ENCODE data around the gene ATXN1.

ATXN1 gene

GRCh38 chr6:16578695-16579285 lies 182.5 kb downstream of the ATXN1 start:
- no peak for FAIRE-seq
- no peak for DNase-seq (ENCODE audit: low spot score)

DNA sequence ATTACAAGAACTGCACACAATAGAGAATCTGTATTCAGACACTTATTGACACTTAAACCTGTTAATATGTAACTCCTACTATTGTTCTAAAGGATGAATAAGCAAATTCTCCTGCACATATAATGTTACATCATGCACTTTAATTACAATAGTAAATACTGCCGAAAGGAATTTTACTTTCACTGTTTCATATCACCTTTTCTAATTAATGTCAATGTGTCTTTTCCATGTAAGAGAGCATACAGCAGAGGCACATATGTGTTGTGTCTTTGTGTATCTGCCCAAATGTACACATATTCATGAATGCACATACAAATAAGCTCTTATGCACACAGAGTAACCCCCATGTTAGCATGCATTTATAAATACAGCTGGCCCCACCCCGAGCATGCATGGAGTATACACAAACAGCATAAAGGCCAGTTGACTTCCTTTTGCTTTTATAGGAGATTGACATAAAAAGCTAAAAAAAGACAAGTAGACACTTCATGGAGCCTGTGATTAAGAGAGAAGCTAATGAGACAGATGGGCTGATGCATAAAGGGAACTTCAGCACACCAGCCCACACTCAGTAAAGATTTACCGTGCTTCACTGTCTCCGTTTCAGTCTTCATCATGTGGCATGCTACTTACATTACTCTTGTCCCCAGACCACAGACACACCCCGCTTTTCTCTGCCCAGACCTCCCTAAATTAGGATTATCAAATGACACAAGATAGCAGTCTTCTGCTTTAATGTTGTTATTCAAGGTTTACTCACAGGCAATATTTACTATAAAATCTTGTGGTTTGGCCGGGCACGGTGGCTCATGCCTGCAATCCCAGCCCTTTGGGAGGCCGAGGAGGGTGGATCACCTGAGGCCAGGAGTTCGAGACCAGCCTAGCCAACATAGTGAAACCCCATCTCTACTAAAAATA lies 184.6 kb downstream of the ATXN1 start:
- DNase-seq (ENCODE audit: low spot score) (peak; percentile 8), FAIRE-seq (no peak)

DNA sequence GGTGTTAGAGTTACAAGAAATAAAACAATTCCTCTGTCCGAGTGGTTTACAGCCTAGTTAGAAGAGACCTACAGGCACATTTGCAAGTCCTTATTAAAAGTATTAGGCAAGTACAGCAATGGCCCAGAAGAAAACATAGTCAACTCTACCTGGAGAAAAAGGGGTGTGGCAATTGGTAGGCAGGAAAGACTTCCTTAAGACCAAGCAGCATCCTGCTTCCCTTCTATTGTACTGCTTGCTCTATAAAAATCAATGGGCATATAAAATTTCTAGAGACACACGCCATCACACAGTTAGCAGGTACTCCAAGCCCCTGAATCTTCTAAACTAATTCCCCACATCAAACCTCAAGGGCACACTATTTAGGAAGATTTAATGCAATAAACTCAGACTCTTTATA lies 185.6 kb downstream of the ATXN1 start:
- no peak for DNase-seq (ENCODE audit: low spot score)
- FAIRE-seq: no peak

GRCh38 chr6:16572943-16573342 lies 188.3 kb downstream of the ATXN1 start:
- no peak for DNase-seq (ENCODE audit: low spot score)
- FAIRE-seq: no peak

DNA sequence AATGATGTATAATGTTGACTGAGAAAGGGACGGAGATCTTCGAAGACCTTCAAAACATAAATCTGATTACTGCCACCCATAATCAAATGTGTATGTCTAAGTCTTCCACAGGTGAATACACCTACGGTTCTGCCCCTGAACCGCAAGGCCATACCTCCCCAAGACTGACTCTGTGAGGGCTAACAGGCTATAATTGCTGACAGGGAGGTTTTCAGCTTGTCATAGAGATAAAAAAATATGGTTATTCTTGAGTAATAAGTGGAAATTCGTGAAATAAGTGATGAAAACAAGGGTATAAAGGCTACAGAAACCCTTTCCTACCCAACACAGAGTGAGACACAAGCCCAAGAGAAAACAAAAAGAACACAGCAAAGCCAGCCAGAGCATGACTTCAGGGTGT lies 188.9 kb downstream of the ATXN1 start:
- DNase-seq (ENCODE audit: low spot score) (no peak), FAIRE-seq (no peak)

DNA sequence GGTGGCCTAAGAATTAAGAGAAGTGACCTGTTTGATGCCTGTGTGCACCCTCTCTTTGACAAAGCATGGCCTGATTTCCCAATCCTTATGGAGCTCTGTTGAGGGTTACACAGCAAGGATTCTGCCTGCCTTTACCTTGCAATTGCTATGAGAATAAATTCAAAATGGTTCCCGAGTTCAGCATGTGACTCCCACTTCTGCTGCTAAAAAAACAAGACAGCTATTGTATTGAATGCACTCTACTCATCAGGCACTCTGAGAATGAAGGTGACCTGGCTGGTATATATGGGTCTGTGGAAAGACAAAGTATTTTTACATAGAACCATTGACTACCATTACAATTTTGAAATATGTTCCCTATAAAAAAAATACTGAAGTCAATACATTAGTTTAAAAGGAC lies 190.3 kb downstream of the ATXN1 start:
- FAIRE-seq: no peak
- no peak for DNase-seq (ENCODE audit: low spot score)

GRCh38 chr6:16570221-16570553 lies 191.1 kb downstream of the ATXN1 start:
- FAIRE-seq (no peak), DNase-seq (ENCODE audit: low spot score) (no peak)

- FAIRE-seq: no peak
- no peak for DNase-seq (ENCODE audit: low spot score)
Observed at GRCh38 chr6:16568128-16568527, 193.1 kb downstream of the ATXN1 start.

- FAIRE-seq (no peak), DNase-seq (ENCODE audit: low spot score) (no peak)
Observed at GRCh38 chr6:16567071-16567470, 194.2 kb downstream of the ATXN1 start.

- FAIRE-seq (no peak), DNase-seq (ENCODE audit: low spot score) (no peak)
Observed at GRCh38 chr6:16564436-16564835, 196.8 kb downstream of the ATXN1 start.

DNA sequence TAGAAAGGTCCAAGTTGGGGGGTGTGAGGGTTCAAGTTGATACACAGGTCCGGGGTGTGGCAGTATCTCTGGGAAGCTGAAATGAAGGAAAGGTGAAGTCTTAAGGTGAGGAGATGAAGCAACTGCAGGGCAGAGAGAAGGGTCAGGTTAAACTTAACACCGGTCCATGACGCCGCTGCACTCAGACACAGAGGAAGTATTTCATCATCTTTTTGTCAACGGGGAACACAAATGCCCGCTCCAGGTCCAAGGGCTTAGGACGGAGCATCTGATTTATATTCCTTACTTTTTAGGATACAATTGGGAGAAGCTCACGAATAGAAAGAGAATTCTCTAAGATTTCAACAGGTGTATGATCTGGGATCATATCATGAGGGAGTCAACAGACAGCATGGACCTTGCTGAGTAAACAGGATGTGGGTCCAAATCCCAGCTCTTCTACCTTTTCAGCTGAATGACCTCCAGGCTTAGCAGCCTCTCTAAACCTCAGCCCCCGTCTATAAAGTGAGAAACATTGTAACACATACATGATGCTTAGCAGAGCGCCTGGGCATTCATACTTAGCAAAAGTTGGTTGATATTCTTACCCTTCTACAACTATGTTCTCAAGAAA lies 197.5 kb downstream of the ATXN1 start:
- FAIRE-seq (no peak), DNase-seq (ENCODE audit: low spot score) (no peak)

- no peak for DNase-seq (ENCODE audit: low spot score)
- no peak for FAIRE-seq
Observed at GRCh38 chr6:16562498-16562897, 198.8 kb downstream of the ATXN1 start.

DNA sequence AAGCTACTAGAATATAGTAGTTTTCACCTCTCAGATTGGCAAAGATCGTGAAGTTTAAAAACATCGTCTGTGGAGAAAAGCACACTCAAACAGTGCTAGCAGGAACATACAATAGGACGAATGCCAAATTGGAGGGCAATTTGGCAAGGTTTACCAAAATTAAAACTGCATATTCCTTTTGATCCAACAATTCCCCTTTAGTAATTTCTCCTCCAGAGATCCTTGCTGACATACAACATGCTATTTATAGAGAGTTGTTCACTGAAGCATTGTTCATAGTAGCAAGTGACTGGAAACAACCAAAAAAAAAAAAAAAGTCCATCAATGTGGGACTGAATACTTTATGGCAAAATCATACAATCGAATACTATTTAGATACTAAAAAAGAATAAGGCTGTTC lies 202.2 kb downstream of the ATXN1 start:
- no peak for DNase-seq (ENCODE audit: low spot score)
- no peak for FAIRE-seq

DNA sequence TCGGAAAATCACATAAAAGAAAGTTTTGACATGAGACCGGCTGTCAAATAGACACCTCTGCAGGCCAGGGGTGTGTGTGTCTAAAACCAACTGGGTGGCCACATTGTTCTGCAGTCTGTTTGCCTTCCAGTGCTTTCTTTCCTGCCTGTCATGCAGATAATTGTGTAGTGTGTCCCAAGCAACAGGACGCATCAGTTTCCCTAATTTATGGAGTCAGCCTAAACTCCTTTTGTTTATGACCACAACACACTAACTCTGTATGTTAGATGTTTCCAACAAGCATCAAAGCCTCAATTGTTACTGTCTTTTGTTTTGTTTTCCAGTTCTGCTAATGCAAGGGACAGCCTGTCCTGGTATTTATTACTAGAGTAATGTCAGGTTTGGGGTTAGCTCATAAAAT lies 205.7 kb downstream of the ATXN1 start:
- DNase-seq (ENCODE audit: low spot score) (no peak), FAIRE-seq (no peak)

GRCh38 chr6:16553531-16553930 lies 207.7 kb downstream of the ATXN1 start:
- DNase-seq (ENCODE audit: low spot score) (no peak), FAIRE-seq (no peak)

- no peak for FAIRE-seq
- DNase-seq (ENCODE audit: low spot score): no peak
Observed at GRCh38 chr6:16551466-16551865, 209.8 kb downstream of the ATXN1 start.

DNA sequence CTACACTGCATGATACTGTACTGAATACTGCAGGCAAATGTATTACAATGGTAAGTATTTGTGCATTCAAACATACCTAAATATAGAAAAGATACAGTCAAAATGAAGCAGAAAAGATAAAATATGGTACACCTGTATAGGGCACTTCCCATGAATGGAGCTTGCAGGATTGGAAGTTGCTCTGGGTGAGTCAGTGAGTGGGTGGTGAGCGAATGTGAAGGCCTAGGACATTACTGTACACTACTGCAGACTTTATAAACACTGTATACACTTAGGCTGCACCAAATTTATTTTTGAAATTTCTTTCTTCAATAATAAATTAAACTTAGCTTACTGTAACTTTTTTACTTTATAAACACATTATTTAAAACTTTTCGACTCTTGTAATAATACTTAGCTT lies 213.1 kb downstream of the ATXN1 start:
- FAIRE-seq (peak; percentile 7), DNase-seq (ENCODE audit: low spot score) (no peak)

- DNase-seq (ENCODE audit: low spot score) (no peak), FAIRE-seq (no peak)
Observed at GRCh38 chr6:16547587-16547986, 213.7 kb downstream of the ATXN1 start.

DNA sequence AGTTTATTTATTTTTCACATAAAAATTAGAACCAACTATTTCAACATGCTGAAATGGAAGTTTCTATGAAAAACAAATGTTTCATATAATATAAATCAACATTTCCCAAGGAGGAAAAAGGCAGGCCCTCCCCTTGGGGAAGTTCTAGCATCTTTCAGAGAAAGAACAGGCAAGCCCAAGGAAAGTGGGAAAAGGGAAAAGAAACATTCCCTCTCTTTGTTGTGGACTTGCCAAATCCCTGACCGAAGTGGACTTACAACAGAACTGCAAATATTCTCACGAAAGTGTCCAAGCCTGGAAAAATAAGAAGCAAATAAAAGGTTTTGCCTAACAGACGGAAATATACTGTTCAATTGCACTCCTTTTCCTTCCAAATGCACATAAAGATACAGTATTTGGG lies 214.4 kb downstream of the ATXN1 start:
- no peak for DNase-seq (ENCODE audit: low spot score)
- no peak for FAIRE-seq

- DNase-seq (ENCODE audit: low spot score) (no peak), FAIRE-seq (no peak)
Observed at GRCh38 chr6:16545382-16545781, 215.9 kb downstream of the ATXN1 start.

DNA sequence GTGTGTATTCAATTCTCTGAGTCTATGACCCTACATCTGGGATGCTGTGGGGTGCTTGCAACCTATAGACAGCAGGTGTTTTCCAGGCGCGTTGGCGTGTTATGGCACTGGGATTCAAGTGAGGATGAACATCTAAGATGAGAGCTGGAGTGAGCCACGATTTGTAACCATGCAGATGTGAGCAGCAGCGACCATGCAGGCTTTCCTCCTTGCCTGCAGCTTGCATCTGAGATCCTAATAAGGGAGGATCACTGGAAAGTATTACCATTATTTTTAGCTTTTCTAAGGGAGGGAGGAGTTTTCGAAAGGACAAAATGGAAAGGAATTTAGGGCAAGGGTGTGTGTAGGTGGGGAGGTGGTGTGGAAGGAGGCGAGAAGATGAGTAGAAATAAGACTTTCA lies 216.7 kb downstream of the ATXN1 start:
- FAIRE-seq: no peak
- no peak for DNase-seq (ENCODE audit: low spot score)

GRCh38 chr6:16544006-16544405 lies 217.3 kb downstream of the ATXN1 start:
- FAIRE-seq (no peak), DNase-seq (ENCODE audit: low spot score) (peak; percentile 76)

DNA sequence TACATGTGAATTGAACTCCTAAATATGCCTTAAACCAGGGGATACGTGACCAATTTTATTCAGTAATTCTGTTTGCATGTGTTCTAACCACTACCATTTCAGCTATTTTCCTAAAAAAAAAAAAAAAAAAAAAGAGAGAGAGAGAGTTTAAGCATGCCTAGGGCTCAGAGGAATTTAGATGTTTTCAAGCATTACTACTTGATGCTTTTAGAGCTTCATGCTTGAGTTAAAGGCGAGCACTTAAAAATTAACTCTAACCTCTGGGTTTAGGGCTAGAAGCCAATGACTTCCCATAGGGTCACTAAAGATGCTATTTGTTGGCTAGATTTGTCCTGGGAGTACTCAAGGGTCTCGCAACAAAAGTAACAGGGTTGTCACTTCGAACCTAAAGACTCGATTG lies 217.7 kb downstream of the ATXN1 start:
- FAIRE-seq: peak; percentile 84
- peak; percentile 22 for DNase-seq (ENCODE audit: low spot score)
